Activated CD8-positive, alpha-beta T cell treated with anti-CD3 and anti-CD28 coated beads for 36 hours (primary cell): ENCODE measurements around the gene KIRREL3. TPM values are rescaled to one million over a fixed set of nuclear protein-coding genes. Genes with fewer than 3 reads are reported as not detected.
A peak's percentile ranks its signal among the peaks of the same experiment; 100 is the strongest.

Experiments
- ATAC-seq: fragments of 200-7000 bp; cut with Tn5 transposase; one replicate; pipeline ENCODE4 v1.10.0; 2021; ENCODE audit warnings: mild to moderate bottlenecking, moderate library complexity
- CTCF ChIA-PET: fragments of 350-600 bp; sonication (Branson Sonifier 250); formaldehyde crosslinking; loops from one replicate; lab custom pipeline; 2021; ENCODE audit warnings: antibody characterized with exemption; lab: Charles Lee
- POLR2A ChIA-PET: fragments of 350-600 bp; sonication (Branson Sonifier 250); formaldehyde crosslinking; loops from one replicate; lab custom pipeline; 2021; ENCODE audit warnings: antibody characterized with exemption; lab: Charles Lee
- DNase-seq: peaks from one replicate; pipeline ENCODE4 v3.0.0-alpha.2; 2020
- H3K27ac Mint-ChIP-seq: one replicate; pipeline ENCODE4 v1.8.0; 2021; ENCODE audit warnings: mild to moderate bottlenecking, mixed read lengths
- H3K27me3 Mint-ChIP-seq: one replicate; pipeline ENCODE4 v1.8.0; 2021; ENCODE audit warnings: mixed read lengths
- H3K36me3 Mint-ChIP-seq: one replicate; pipeline ENCODE4 v1.8.0; 2021; ENCODE audit warnings: low read depth, mixed read lengths
- H3K4me1 Mint-ChIP-seq: one replicate; pipeline ENCODE4 v1.8.0; 2021; ENCODE audit warnings: low read depth, mixed read lengths
- H3K4me3 Mint-ChIP-seq: one replicate; pipeline ENCODE4 v1.8.0; 2021; ENCODE audit warnings: mild to moderate bottlenecking, moderate library complexity, mixed read lengths
- H3K9me3 Mint-ChIP-seq: one replicate; pipeline ENCODE4 v1.8.0; 2021; ENCODE audit warnings: mixed read lengths
- intact Hi-C: fragments of 100-400 bp; cut with micrococcal nuclease; formaldehyde crosslinking; loops from one replicate; pipeline ENCODE4 v1.10.0; 2022
- total RNA-seq, 2 experiments: library from RNA; stranded (reverse); gene quantifications; one replicate each; pipeline ENCODE4 v1.2.3, GENCODE V29; 2021
- TF ChIP-seq, protein P1 (sequence below): fragments of 200-600 bp; IDR thresholded peaks from one replicate; pipeline ENCODE4 v1.8.0; 2022; ENCODE audit warnings: antibody characterized with exemption, mild to moderate bottlenecking

The KIRREL3 gene
- total RNA-seq, 2 experiments from 2014 or later, result not detected

DNA sequence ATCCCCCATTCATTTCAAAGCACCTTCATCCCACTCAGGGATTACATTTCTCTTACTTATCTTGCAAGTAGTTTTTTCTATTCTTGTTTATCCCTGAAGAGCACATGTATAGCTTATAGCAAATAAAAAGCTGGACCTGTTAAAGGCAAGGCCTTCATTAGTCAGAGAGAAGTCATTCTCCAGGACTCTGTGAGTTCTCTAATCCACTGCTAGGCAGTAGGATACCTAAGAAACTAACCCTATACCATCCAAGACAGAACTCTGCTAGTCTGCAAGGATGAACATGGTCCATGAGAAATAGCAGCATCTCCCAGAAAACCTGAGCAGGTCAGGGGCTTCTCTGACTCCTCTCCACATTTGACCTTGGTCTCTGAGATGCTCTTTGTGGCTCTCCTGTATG lies 104.5 kb downstream of the KIRREL3 start:
- TF ChIP-seq, protein P1, sequence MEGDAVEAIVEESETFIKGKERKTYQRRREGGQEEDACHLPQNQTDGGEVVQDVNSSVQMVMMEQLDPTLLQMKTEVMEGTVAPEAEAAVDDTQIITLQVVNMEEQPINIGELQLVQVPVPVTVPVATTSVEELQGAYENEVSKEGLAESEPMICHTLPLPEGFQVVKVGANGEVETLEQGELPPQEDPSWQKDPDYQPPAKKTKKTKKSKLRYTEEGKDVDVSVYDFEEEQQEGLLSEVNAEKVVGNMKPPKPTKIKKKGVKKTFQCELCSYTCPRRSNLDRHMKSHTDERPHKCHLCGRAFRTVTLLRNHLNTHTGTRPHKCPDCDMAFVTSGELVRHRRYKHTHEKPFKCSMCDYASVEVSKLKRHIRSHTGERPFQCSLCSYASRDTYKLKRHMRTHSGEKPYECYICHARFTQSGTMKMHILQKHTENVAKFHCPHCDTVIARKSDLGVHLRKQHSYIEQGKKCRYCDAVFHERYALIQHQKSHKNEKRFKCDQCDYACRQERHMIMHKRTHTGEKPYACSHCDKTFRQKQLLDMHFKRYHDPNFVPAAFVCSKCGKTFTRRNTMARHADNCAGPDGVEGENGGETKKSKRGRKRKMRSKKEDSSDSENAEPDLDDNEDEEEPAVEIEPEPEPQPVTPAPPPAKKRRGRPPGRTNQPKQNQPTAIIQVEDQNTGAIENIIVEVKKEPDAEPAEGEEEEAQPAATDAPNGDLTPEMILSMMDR, result no peak
- intact Hi-C loops, result no loop called here

DNA sequence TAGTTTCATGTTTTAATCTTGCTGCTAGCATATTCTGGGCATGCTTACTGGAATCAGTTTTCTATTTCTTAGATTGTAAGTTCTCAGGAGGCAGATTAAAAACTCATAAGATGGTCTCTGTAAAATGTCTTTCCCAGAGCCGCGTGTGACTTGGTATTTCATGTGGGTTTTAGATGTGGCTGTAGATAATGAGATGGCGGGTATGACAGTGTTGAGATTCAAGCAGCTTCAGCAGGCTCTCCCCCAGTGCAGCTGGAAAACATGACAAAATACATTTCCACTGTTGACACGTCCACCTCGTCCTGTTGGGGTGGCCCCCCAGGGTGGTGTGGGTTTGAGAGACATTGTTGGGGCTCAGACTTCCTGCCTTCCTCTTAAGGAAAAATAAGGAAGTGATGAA lies 106.8 kb downstream of the KIRREL3 start:
- intact Hi-C loops, result no loop called here
- no peak overlapping the region for H3K4me3 Mint-ChIP-seq
- no peaks in the 10 kb centered on the region for H3K27me3 Mint-ChIP-seq
- H3K9me3 Mint-ChIP-seq, result peaks cover 8% of the 10 kb centered on the region
- peaks cover 3% of the 10 kb centered on the region for H3K4me1 Mint-ChIP-seq
- no peak for ATAC-seq
- DNase-seq, result peak; percentile 15
- POLR2A ChIA-PET, result no interaction called here
- TF ChIP-seq, protein P1, result no peak
- CTCF ChIA-PET, result no interaction called here
- peak overlapping the region; percentile 14 for H3K27ac Mint-ChIP-seq
- no peaks in the 10 kb centered on the region for H3K36me3 Mint-ChIP-seq

More for the DNA sequence above, 104.5 kb downstream of the KIRREL3 start:
- Mint-ChIP-seq H3K9me3 (peaks cover 8% of the 10 kb centered on the region), H3K27ac (no peak overlapping the region), H3K4me3 (no peak overlapping the region), H3K27me3 (no peaks in the 10 kb centered on the region), H3K4me1 (peaks cover 3% of the 10 kb centered on the region), H3K36me3 (no peaks in the 10 kb centered on the region)
- ChIA-PET CTCF (no interaction called here), POLR2A (no interaction called here)
- ATAC-seq, result no peak
- no peak for DNase-seq

DNA sequence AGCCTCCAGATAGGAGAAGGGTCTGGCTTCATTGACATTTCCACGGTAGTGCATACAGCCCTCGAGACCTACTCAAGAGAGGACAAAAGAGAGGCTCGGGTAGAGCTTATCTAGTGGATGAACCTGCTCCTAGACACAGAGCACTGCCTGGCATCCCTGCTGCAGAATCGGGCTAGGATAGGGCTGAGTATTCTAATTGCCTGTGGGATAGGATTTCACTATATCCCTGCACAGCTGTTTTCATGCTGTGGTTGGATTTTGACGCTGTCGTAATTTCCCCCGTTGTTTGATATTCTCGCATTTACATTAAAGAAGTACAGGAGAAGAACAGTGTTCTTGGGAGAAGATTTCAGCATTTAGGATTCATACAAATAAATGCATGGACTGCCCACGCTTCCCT lies 107.8 kb downstream of the KIRREL3 start:
- ATAC-seq, result no peak
- H3K27ac Mint-ChIP-seq, result no peak overlapping the region
- ChIA-PET POLR2A (no interaction called here), CTCF (interaction anchor here (0.7 to 0.9 kb wide), 2 partner anchors 9 to 16 kb away, joined by 3 to 4 read pairs; no protein-coding TSS in a partner anchor)
- peaks cover 8% of the 10 kb centered on the region for H3K9me3 Mint-ChIP-seq
- no peak for DNase-seq
- TF ChIP-seq, protein P1, result no peak
- no peak overlapping the region for H3K4me3 Mint-ChIP-seq
- no peaks in the 10 kb centered on the region for H3K27me3 Mint-ChIP-seq
- H3K36me3 Mint-ChIP-seq, result no peaks in the 10 kb centered on the region
- H3K4me1 Mint-ChIP-seq, result peaks cover 3% of the 10 kb centered on the region
- intact Hi-C loops, result no loop called here

DNA sequence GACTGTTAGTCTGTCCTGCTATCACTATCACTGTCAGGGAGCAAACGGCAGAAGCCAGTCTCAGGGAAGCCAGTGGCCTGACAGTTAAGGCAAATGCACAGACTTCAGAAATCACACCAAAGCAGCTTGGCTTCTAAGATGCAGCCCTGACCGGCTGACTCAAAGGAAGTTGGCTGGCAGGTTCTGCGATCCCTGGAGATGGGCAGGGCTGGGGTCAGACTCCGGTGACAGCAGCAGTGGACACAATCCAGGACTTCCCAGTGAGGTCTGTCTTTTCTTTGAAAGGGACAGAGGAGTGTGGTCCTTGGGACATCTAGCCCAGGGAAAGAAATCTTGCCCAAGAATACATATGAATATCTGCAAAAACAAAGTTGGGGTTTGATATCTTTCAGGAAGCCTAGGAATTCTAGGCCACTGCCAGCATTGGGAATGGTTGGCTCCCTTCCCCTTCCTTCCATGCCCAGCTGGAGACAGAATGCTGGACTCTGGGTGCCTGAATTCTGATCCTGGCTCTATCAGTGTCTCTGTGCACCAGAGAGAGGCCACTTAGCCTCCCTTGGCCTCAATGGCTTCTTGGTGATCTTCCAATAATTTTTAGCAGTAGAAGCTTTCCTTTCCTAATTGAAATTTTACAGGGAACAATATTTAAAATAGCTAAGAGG lies 108.9 kb downstream of the KIRREL3 start:
- intact Hi-C loops, result no loop called here
- POLR2A ChIA-PET, result no interaction called here
- no peak overlapping the region for H3K4me3 Mint-ChIP-seq
- no peak for DNase-seq
- H3K4me1 Mint-ChIP-seq, result peaks cover 3% of the 10 kb centered on the region
- no peaks in the 10 kb centered on the region for H3K27me3 Mint-ChIP-seq
- H3K36me3 Mint-ChIP-seq, result no peaks in the 10 kb centered on the region
- TF ChIP-seq, protein P1, result no peak
- H3K9me3 Mint-ChIP-seq, result peaks cover 5% of the 10 kb centered on the region
- no peak for ATAC-seq
- no peak overlapping the region for H3K27ac Mint-ChIP-seq
- CTCF ChIA-PET, result no interaction called here

DNA sequence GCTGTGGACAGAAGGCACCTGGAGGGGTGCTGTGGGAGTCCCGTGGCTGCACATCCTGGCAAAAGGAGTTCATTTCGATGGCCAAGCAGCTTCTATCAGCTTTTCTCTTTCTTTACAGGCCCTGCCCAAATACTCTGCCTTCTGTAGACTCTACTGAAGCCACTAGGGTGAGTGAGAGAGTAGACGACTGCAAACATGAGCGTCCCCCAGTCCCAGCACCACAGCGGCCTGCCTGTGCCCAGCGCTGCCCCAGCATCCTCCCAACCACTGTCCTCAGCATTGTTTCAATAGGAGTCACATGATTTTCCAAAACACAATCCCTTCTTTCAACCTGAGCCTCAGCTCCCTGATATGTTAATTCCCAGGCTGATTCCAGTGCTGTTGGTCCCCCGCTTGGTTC lies 110.0 kb downstream of the KIRREL3 start:
- intact Hi-C loops, result no loop called here
- H3K27me3 Mint-ChIP-seq, result no peaks in the 10 kb centered on the region
- no peak overlapping the region for H3K4me3 Mint-ChIP-seq
- ChIA-PET POLR2A (no interaction called here), CTCF (no interaction called here)
- H3K36me3 Mint-ChIP-seq, result no peaks in the 10 kb centered on the region
- H3K9me3 Mint-ChIP-seq, result no peaks in the 10 kb centered on the region
- ATAC-seq (no peak), DNase-seq (no peak)
- peaks cover 3% of the 10 kb centered on the region for H3K4me1 Mint-ChIP-seq
- H3K27ac Mint-ChIP-seq, result no peak overlapping the region
- TF ChIP-seq, protein P1, result no peak
